ENCODE results near the gene ITGB7. TPM values are rescaled to one million over a fixed set of nuclear protein-coding genes. Genes with fewer than 3 reads are reported as not detected.

The ITGB7 gene
- total and polyA plus RNA-seq, 10 of the 15 experiments (the other 5 are each of a cell fraction or from before 2014, with no cell fraction given): 54.5 to 487 (median 252) TPM

DNA sequence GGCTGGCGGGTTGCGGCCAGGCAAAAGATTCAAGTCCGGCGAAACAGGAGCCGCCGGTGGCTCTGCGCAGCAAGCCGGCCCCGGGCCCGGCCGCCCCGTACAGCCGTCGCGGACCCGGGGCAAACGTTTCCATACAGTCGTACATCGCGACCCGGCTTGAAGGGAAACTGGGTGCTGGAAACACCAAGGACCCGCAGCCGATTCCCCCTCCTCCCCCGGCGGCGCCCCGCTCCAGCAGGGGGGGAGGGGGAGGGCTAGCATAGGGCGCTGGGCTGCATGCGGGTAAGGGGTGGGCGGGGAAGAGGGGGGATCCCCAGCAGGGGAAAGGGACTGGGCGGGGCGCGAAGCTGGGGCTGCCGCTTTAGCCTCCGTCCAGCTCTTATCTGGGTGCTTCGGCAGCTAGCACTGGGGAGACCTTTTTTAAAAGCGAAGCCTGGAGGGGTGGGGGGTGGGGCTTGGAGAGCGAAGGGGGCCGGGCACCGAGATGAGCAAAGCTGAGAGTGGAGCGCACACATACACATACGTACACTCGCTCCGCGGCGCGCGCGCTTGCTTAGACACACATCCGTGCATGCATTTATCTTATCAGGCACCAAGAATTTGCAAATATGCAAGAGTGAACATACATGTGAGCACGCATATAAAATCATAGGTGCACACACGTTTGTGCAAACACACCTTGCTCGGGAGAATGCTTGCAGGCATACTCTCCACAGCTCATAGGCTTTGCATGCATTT lies 13.1 kb upstream of the ITGB7 start (continued):
- no peak for TF ChIP-seq NR2C1 (IDR thresholded peaks at IDR 0.05)
- TF ChIP-seq SIN3A (IDR thresholded peaks at IDR 0.05; ENCODE audit: low read depth, low read length): no peak
- TF ChIP-seq, protein P1, sequence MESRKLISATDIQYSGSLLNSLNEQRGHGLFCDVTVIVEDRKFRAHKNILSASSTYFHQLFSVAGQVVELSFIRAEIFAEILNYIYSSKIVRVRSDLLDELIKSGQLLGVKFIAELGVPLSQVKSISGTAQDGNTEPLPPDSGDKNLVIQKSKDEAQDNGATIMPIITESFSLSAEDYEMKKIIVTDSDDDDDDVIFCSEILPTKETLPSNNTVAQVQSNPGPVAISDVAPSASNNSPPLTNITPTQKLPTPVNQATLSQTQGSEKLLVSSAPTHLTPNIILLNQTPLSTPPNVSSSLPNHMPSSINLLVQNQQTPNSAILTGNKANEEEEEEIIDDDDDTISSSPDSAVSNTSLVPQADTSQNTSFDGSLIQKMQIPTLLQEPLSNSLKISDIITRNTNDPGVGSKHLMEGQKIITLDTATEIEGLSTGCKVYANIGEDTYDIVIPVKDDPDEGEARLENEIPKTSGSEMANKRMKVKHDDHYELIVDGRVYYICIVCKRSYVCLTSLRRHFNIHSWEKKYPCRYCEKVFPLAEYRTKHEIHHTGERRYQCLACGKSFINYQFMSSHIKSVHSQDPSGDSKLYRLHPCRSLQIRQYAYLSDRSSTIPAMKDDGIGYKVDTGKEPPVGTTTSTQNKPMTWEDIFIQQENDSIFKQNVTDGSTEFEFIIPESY (IDR thresholded peaks at IDR 0.05): no peak
- no peak for TF ChIP-seq ESRRA (IDR thresholded peaks at IDR 0.05; ENCODE audit: low read length)
- TF ChIP-seq, protein P2, sequence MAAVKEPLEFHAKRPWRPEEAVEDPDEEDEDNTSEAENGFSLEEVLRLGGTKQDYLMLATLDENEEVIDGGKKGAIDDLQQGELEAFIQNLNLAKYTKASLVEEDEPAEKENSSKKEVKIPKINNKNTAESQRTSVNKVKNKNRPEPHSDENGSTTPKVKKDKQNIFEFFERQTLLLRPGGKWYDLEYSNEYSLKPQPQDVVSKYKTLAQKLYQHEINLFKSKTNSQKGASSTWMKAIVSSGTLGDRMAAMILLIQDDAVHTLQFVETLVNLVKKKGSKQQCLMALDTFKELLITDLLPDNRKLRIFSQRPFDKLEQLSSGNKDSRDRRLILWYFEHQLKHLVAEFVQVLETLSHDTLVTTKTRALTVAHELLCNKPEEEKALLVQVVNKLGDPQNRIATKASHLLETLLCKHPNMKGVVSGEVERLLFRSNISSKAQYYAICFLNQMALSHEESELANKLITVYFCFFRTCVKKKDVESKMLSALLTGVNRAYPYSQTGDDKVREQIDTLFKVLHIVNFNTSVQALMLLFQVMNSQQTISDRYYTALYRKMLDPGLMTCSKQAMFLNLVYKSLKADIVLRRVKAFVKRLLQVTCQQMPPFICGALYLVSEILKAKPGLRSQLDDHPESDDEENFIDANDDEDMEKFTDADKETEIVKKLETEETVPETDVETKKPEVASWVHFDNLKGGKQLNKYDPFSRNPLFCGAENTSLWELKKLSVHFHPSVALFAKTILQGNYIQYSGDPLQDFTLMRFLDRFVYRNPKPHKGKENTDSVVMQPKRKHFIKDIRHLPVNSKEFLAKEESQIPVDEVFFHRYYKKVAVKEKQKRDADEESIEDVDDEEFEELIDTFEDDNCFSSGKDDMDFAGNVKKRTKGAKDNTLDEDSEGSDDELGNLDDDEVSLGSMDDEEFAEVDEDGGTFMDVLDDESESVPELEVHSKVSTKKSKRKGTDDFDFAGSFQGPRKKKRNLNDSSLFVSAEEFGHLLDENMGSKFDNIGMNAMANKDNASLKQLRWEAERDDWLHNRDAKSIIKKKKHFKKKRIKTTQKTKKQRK (IDR thresholded peaks at IDR 0.05; ENCODE audit: low read depth, low read length): no peak
- TF ChIP-seq MTA2 (IDR thresholded peaks at IDR 0.05; ENCODE audit: low read depth): no peak
- peak in 1 of 2 experiments; percentile 45; a peak in 1 of 3 replicates for TF ChIP-seq EGR1 (IDR thresholded peaks at IDR 0.05; ENCODE audit: borderline replicate concordance in 1 of 2, low read depth in 2 of 2, low read length in 2 of 2)
- no peak for TF ChIP-seq RCOR1 (conservative IDR thresholded peaks at IDR 0.05; ENCODE audit: low read depth, low read length)
- TF ChIP-seq PML (IDR thresholded peaks at IDR 0.05; ENCODE audit: low read length): no peak
- TF ChIP-seq FOXK2 (IDR thresholded peaks at IDR 0.05): no peak

Measured in GM12878 (cell line).